Transverse colon (tissue), 4 donors: Measurements from ENCODE around the gene RGS5. TPM values are rescaled to one million over a fixed set of nuclear protein-coding genes. Genes with fewer than 3 reads are reported as not detected.

Experiments used
- DNase-seq: peaks from one replicate; pipeline ENCODE4 v3.0.0-alpha.2; 2019
- H3K27ac ChIP-seq, 4 donors: fragments of 200-600 bp; sonication (generic); 2 replicates each; pipeline ENCODE4 v1.5.1; 2016 to 2018; ENCODE audit warnings: inconsistent platforms in 4 of 4
- H3K27me3 ChIP-seq: fragments of 200-600 bp; sonication (generic); 2 replicates; pipeline ENCODE4 v1.5.1; 2017; ENCODE audit warnings: inconsistent platforms
- H3K36me3 ChIP-seq, 4 donors: fragments of 200-600 bp; sonication (generic); 2 replicates each; pipeline ENCODE4 v1.5.1; 2017 to 2019; ENCODE audit warnings: inconsistent platforms in 4 of 4
- H3K4me1 ChIP-seq, 4 donors: fragments of 200-600 bp; sonication (generic); 2 replicates each; pipeline ENCODE4 v1.5.1; 2017 to 2020; ENCODE audit warnings: inconsistent platforms in 4 of 4
- H3K4me3 ChIP-seq, 4 donors: fragments of 200-600 bp; sonication (generic); 1 replicate in 1 of 4; 2 replicates in 3 of 4; pipeline versions ENCODE4 v1.5.1 to v1.6.1; 2017 to 2019; ENCODE audit warnings: inconsistent platforms in 4 of 4
- H3K9me3 ChIP-seq, 2 donors: fragments of 200-600 bp; sonication (generic); 2 replicates each; pipeline ENCODE4 v1.5.1; 2017 to 2019; ENCODE audit warnings: inconsistent platforms in 2 of 2
- EP300 ChIP-seq: sonication (generic); formaldehyde crosslinking; IDR thresholded peaks from one replicate; pipeline ENCODE4 v1.6.1; 2017; ENCODE audit warnings: antibody characterized with exemption, low read depth
- POLR2A ChIP-seq: fragments of 450-650 bp; IDR thresholded peaks from one replicate; pipeline ENCODE4 v1.6.1; 2016; ENCODE audit warnings: antibody characterized with exemption, mild to moderate bottlenecking, moderate library complexity
- POLR2AphosphoS5 ChIP-seq, 3 donors: sonication (generic); formaldehyde crosslinking; IDR thresholded peaks; one replicate each; pipeline ENCODE4 v1.6.1; 2016; ENCODE audit warnings: antibody characterized with exemption in 3 of 3
- WGBS, 2 donors: methylation state at CpG; one replicate each; pipeline ENCODE4 v1.1.5; 2018; ENCODE audit warnings: low coverage in 1 of 2; 5-methylcytosine and 5-hydroxymethylcytosine counted together
- in situ Hi-C, 4 donors: fragments of 200-750 bp; cut with MboI; loops; one replicate each; pipeline versions ENCODE4 v1.15.0 to v1.15.1; 2017; ENCODE audit warnings: low sequenced_read_pairs in 3 of 4, low pct_ligation_motif_present in 1 of 4, low pct_unique_long_range_greater_than_20kb in 1 of 4
- intact Hi-C: fragments of 100-400 bp; cut with DNase I; formaldehyde crosslinking; loops from one replicate; pipeline ENCODE4 v1.15.1; 2023; ENCODE audit warnings: low total_unique reads
- total RNA-seq, 4 donors: library from RNA; depleted of rRNA; stranded (reverse); fragments of >200 nt; gene quantifications; one replicate each; pipeline ENCODE4 v1.1.0, GENCODE V29; 2016
- TF ChIP-seq, protein P1 (sequence below), 5 experiments: fragments of 200-600 bp in 3 of 5; fragments of 450-650 bp in 2 of 5; sonication (generic) in 3 of 5; IDR thresholded peaks; 1 replicate in 2 of 5; 2 replicates in 3 of 5; pipeline ENCODE4 v1.5.1; 2016 to 2017; ENCODE audit warnings: antibody characterized with exemption in 5 of 5, inconsistent platforms in 3 of 5, mild to moderate bottlenecking in 2 of 5, moderate library complexity in 1 of 5

The RGS5 gene
- total RNA-seq, 4 donors from 2014 or later = 28.1 to 55.6 (median 41.8) TPM

- H3K27me3 ChIP-seq = no peaks in the 10 kb centered on the region
- TF ChIP-seq, protein P1, sequence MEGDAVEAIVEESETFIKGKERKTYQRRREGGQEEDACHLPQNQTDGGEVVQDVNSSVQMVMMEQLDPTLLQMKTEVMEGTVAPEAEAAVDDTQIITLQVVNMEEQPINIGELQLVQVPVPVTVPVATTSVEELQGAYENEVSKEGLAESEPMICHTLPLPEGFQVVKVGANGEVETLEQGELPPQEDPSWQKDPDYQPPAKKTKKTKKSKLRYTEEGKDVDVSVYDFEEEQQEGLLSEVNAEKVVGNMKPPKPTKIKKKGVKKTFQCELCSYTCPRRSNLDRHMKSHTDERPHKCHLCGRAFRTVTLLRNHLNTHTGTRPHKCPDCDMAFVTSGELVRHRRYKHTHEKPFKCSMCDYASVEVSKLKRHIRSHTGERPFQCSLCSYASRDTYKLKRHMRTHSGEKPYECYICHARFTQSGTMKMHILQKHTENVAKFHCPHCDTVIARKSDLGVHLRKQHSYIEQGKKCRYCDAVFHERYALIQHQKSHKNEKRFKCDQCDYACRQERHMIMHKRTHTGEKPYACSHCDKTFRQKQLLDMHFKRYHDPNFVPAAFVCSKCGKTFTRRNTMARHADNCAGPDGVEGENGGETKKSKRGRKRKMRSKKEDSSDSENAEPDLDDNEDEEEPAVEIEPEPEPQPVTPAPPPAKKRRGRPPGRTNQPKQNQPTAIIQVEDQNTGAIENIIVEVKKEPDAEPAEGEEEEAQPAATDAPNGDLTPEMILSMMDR (IDR thresholded peaks at IDR 0.05) = no peak
- TF ChIP-seq EP300 (no peak), POLR2A (no peak), POLR2AphosphoS5 (IDR thresholded peaks at IDR 0.05) (no peak)
Observed at GRCh38 chr1:163141556-163141955, 61.2 kb downstream of the RGS5 start.

DNA sequence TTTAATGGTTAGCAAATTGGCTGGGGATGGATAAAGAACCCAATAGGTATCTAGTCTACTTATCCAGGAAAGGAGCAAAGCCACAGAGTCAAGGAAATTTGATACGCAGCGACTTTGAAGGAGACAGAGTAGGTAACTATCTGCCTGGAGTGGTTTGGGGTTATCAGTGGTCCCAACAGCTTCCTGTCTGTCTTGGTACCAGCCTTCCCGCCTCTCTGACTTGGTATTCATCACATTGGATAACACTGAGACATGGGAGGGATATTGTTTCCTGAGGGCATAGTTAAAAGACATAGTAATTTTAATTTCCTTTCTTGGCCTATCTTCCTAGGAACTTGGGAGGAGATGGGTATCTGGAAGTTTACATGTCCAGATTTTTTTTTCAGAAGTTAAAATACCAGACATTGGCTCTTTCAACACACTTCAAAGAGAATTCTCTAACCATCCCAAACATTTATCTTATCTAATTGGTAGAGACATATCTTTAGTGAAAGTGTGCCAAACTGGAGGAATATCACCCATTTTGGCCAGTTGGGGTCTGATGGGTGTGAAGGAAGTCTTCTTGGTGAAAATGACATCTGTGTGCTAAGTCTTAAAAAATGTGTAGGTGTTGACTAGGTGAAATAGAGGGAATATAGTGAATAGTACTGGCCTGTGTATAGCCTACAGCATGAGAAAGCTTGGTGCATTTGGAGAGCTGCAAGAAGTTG lies 65.0 kb downstream of the RGS5 start:
- no peak for DNase-seq
- Histone ChIP-seq H3K4me3 (no peak overlapping the region), H3K27ac (no peak overlapping the region), H3K4me1 (no peaks in the 10 kb centered on the region), H3K36me3 (no peaks in the 10 kb centered on the region), H3K27me3 (no peaks in the 10 kb centered on the region), H3K9me3 (no peaks in the 10 kb centered on the region)
- intact Hi-C loops = no loop called here
- 75 to 82% methylated on average over 3 of the region's 3 CpGs for WGBS, 2 donors
- in situ Hi-C loops = no loop called here
- TF ChIP-seq, protein P1 (IDR thresholded peaks at IDR 0.05) = no peak
- TF ChIP-seq POLR2AphosphoS5 (IDR thresholded peaks at IDR 0.05) = no peak
- TF ChIP-seq POLR2A = no peak
- TF ChIP-seq EP300 = no peak

More at GRCh38 chr1:163141556-163141955, 61.2 kb downstream of the RGS5 start:
- in situ Hi-C loops = no loop called here
- intact Hi-C loops = no loop called here
- Histone ChIP-seq H3K27ac (no peak overlapping the region), H3K9me3 (no peaks in the 10 kb centered on the region), H3K36me3 (no peaks in the 10 kb centered on the region), H3K4me3 (no peak overlapping the region), H3K4me1 (no peaks in the 10 kb centered on the region)
- DNase-seq = no peak
- whole genome bisulfite sequencing, 2 donors = 84 to 100% methylated on average over 1 of the region's 1 CpG

- Histone ChIP-seq H3K36me3 (no peaks in the 10 kb centered on the region), H3K4me1 (no peaks in the 10 kb centered on the region), H3K9me3 (no peaks in the 10 kb centered on the region), H3K27me3 (no peaks in the 10 kb centered on the region), H3K27ac (no peak overlapping the region), H3K4me3 (no peak overlapping the region)
- 60% methylated on average over 2 of the region's 2 CpGs; no CpG with 5 or more reads in 1 of the 2 donors for WGBS, 2 donors
- intact Hi-C loops (no loop called here), in situ Hi-C loops (no loop called here)
- DNase-seq = no peak
- TF ChIP-seq POLR2A (no peak), POLR2AphosphoS5 (IDR thresholded peaks at IDR 0.05) (no peak)
Observed at GRCh38 chr1:163131981-163132380, 70.7 kb downstream of the RGS5 start.

DNA sequence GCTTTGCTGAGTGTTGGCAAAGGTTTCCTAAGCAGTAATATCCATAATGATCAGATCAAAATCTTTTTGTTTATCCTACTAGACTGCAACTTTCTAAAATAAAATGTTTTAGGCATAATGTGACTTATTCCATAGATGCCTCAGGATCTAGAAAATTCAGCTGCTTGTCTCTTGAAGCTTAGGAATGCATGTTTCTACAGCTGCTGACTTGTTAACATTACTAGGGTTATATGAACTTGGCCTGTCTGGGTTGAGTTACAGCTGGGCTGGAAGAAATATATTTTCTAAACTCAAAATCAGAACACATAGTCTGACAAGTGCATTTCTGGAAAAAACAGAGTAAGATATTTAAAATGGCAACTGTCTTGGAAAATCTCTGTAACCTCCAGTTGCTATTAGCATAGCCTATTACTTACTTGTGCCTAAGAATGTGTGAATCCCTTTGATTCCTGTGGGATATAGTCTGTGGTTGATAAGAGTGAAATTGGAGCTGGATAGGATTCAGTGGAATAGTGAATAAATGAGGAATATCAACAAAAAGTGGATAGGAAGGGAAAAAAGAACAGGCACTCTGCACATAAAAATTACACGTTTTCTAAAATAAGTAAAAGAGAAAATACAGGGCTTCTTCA lies 72.4 kb downstream of the RGS5 start:
- no peak overlapping the region for H3K4me3 ChIP-seq
- TF ChIP-seq POLR2AphosphoS5 (IDR thresholded peaks at IDR 0.05) (no peak), EP300 (no peak), POLR2A (no peak)
- TF ChIP-seq, protein P1 (IDR thresholded peaks at IDR 0.05) = no peak
- H3K27me3 ChIP-seq = no peaks in the 10 kb centered on the region
- in situ Hi-C loops (no loop called here), intact Hi-C loops (no loop called here)
- 17 to 68% methylated on average over 1 of the region's 1 CpG for WGBS, 2 donors
- DNase-seq = no peak
- H3K27ac ChIP-seq = peak overlapping the region in 1 of 4 donors; percentile 7
- no peaks in the 10 kb centered on the region for H3K9me3 ChIP-seq
- H3K4me1 ChIP-seq = no peaks in the 10 kb centered on the region
- H3K36me3 ChIP-seq = no peaks in the 10 kb centered on the region
